Tibial nerve (tissue), 4 donors: Measurements from ENCODE around the gene FBXL7. TPM values are rescaled to one million over a fixed set of nuclear protein-coding genes. Genes with fewer than 3 reads are reported as not detected.

Experiments used
- DNase-seq, 2 donors: peaks; one replicate each; pipeline ENCODE4 v3.0.0-alpha.2; 2019; ENCODE audit warnings: low spot score in 2 of 2
- H3K27ac ChIP-seq, 4 donors: fragments of 200-600 bp; sonication (generic) in 3 of 4; one replicate each; pipeline ENCODE4 v1.5.1; 2017 to 2019; ENCODE audit warnings: mild to moderate bottlenecking in 1 of 4
- H3K27me3 ChIP-seq, 2 donors: fragments of 200-600 bp; sonication (generic) in 1 of 2; one replicate each; pipeline versions ENCODE4 v1.5.1 to v1.6.0; 2017 to 2019
- H3K36me3 ChIP-seq, 3 donors: fragments of 200-600 bp; sonication (generic); one replicate each; pipeline ENCODE4 v1.5.1; 2018 to 2019
- H3K4me1 ChIP-seq, 4 donors: fragments of 200-600 bp; sonication (generic) in 3 of 4; one replicate each; pipeline ENCODE4 v1.5.1; 2017 to 2019
- H3K4me3 ChIP-seq, 4 donors: fragments of 200-600 bp; sonication (generic) in 3 of 4; one replicate each; pipeline ENCODE4 v1.5.1; 2017 to 2019; ENCODE audit warnings: mild to moderate bottlenecking in 1 of 4, moderate library complexity in 1 of 4
- H3K9me3 ChIP-seq, 4 donors: fragments of 200-600 bp; sonication (generic) in 3 of 4; one replicate each; pipeline ENCODE4 v1.5.1; 2017 to 2019
- EP300 ChIP-seq, 2 donors: sonication (generic); formaldehyde crosslinking; IDR thresholded peaks; one replicate each; pipeline ENCODE4 v1.6.1; 2017; ENCODE audit warnings: antibody characterized with exemption in 2 of 2, mild to moderate bottlenecking in 1 of 2
- POLR2A ChIP-seq, 2 donors: fragments of 450-650 bp; IDR thresholded peaks; one replicate each; pipeline ENCODE4 v1.6.1; 2017; ENCODE audit warnings: antibody characterized with exemption in 2 of 2, mild to moderate bottlenecking in 2 of 2, moderate library complexity in 2 of 2
- WGBS, 2 donors: methylation state at CpG; one replicate each; pipeline ENCODE4 v1.1.5; 2018; 5-methylcytosine and 5-hydroxymethylcytosine counted together
- total RNA-seq, 4 donors: library from RNA; depleted of rRNA; stranded (reverse); fragments of >200 nt; gene quantifications; one replicate each; pipeline ENCODE4 v1.1.0, GENCODE V29; 2016
- TF ChIP-seq, protein P1 (sequence below), 5 experiments: fragments of 200-600 bp in 3 of 5; fragments of 450-650 bp in 2 of 5; sonication (generic) in 3 of 5; IDR thresholded peaks; one replicate each; pipeline ENCODE4 v1.5.1; 2016 to 2019; ENCODE audit warnings: antibody characterized with exemption in 5 of 5, mild to moderate bottlenecking in 3 of 5, moderate library complexity in 2 of 5

Gene FBXL7
- total RNA-seq, 4 donors from 2014 or later, result 33.6 to 54.5 (median 40.9) TPM

DNA sequence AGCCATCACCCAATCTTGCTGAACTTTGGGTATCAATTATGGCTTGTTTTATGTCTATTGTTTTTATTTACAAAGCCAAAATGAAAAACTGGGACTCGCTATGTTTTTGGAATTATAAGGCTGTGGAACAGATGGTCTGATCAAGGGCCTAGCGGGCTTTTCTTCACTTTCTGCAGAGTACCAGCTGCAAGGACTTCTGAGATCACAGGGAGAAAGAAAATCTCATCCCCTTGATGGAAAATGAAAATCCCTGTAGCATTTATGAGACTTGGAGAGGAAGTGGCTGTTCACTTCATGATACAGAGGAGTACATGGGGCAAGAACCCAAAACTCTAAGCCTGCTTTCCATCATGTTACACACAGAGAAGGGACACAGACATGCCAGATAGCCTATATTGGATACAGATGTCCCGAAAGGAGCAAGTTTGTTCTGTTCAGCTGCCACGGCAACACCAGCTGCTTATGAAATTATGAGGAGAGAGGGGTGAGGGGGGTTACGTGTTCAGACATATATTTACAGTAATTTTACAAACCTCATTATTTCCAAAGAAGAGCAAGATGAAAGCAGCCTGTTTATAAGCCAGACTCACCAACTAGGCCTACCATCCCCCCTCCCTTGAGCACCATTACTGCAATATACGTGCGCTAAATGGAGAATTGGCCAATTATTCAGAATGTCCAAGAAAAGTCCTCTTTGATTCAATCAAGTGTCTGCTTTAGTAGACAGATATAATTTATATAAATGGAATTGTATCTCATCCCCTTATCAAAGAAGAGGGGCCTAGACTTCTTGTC lies 459.6 kb downstream of the FBXL7 start:
- no peak overlapping the region for H3K27ac ChIP-seq
- TF ChIP-seq, protein P1, sequence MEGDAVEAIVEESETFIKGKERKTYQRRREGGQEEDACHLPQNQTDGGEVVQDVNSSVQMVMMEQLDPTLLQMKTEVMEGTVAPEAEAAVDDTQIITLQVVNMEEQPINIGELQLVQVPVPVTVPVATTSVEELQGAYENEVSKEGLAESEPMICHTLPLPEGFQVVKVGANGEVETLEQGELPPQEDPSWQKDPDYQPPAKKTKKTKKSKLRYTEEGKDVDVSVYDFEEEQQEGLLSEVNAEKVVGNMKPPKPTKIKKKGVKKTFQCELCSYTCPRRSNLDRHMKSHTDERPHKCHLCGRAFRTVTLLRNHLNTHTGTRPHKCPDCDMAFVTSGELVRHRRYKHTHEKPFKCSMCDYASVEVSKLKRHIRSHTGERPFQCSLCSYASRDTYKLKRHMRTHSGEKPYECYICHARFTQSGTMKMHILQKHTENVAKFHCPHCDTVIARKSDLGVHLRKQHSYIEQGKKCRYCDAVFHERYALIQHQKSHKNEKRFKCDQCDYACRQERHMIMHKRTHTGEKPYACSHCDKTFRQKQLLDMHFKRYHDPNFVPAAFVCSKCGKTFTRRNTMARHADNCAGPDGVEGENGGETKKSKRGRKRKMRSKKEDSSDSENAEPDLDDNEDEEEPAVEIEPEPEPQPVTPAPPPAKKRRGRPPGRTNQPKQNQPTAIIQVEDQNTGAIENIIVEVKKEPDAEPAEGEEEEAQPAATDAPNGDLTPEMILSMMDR (IDR thresholded peaks at IDR 0.05), result no peak
- TF ChIP-seq POLR2A (IDR thresholded peaks at IDR 0.05) (no peak), EP300 (IDR thresholded peaks at IDR 0.05) (no peak)
- DNase-seq, result no peak
- H3K27me3 ChIP-seq, result no peaks in the 10 kb centered on the region
- no peaks in the 10 kb centered on the region for H3K4me1 ChIP-seq
- no peaks in the 10 kb centered on the region for H3K9me3 ChIP-seq
- no peaks in the 10 kb centered on the region for H3K36me3 ChIP-seq
- no peak overlapping the region for H3K4me3 ChIP-seq
- 65 to 69% methylated on average over 7 of the region's 7 CpGs for WGBS, 2 donors

DNA sequence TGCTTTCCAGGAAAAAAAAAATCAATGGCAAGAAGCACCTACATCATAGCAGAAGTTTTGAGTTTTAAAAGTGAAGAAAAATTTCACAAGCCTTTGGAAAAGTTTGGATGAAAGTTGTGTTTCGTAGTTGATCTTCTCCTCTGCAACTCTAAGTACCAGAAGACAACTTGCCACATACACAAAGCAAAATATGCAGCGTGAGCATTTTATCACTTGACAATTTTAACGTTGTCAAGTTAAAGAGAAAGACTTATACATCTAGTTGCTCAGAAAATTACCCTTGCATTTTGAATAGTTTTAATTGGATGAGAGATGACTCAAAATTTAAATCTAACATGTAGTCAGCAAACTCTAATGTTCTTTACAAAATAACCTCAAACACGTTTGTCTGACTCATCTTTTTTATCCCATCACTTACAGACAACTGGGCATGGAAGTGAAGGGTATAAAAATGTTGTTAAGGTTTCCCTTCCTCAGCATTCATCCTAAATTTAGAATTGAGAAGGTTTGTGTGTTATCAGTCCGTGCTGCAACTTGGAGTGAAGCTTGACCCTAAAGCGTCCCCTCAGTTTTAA lies 466.2 kb downstream of the FBXL7 start:
- TF ChIP-seq EP300 (IDR thresholded peaks at IDR 0.05), result no peak
- TF ChIP-seq POLR2A (IDR thresholded peaks at IDR 0.05), result no peak
- TF ChIP-seq, protein P1 (IDR thresholded peaks at IDR 0.05), result no peak
- Histone ChIP-seq H3K9me3 (no peaks in the 10 kb centered on the region), H3K4me3 (no peak overlapping the region), H3K27me3 (no peaks in the 10 kb centered on the region), H3K4me1 (no peaks in the 10 kb centered on the region), H3K36me3 (no peaks in the 10 kb centered on the region), H3K27ac (no peak overlapping the region)
- WGBS, 2 donors, result 61 to 65% methylated on average over 6 of the region's 6 CpGs
- no peak for DNase-seq

DNA sequence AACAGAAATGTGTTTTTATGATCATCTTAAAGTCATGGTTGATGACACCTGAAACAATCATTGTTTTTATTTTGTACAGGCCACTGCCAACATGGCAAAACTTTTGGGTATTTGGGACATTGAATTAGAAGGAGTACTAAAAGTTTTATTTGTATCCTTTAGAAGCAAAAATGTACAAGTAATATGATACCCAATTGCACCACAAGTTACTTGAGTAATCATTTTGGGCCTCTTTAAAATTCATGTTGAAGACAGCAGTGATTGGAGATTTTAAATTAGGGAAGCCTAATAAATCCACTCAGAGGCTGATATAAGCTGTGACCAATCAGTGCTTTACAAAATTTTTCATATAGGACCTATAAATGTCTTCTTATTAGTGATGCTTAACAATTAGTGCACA lies 466.7 kb downstream of the FBXL7 start:
- no peaks in the 10 kb centered on the region for H3K9me3 ChIP-seq
- H3K36me3 ChIP-seq, result no peaks in the 10 kb centered on the region
- no peak for TF ChIP-seq EP300 (IDR thresholded peaks at IDR 0.05)
- no peak overlapping the region for H3K27ac ChIP-seq
- no peaks in the 10 kb centered on the region for H3K27me3 ChIP-seq
- H3K4me3 ChIP-seq, result no peak overlapping the region
- no peaks in the 10 kb centered on the region for H3K4me1 ChIP-seq
- DNase-seq, result no peak

DNA sequence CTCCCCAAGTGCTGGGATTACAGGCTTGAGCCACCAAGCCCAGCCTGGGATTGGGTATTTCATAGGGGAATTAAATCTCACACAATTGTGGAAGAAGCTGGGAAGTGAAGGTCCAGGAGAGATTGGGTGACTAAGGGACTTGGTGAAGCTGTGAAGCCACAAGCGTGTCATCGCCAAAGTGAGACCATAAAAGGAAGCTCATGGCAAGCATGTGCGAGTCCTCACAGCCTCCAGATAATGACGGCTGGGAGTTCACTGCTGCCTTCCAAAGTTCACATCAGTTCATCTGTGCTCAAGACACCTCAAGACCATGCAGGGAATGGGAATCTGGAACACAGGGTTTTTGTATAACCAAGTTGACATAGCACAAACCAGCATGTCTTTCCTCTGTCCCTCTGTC lies 469.0 kb downstream of the FBXL7 start:
- H3K4me3 ChIP-seq, result no peak overlapping the region
- H3K9me3 ChIP-seq, result no peaks in the 10 kb centered on the region
- DNase-seq, result no peak
- no peak overlapping the region for H3K27ac ChIP-seq
- H3K27me3 ChIP-seq, result no peaks in the 10 kb centered on the region
- whole genome bisulfite sequencing, 2 donors, result 79 to 85% methylated on average over 4 of the region's 4 CpGs
- H3K36me3 ChIP-seq, result no peaks in the 10 kb centered on the region
- TF ChIP-seq EP300 (IDR thresholded peaks at IDR 0.05), result no peak
- TF ChIP-seq, protein P1 (IDR thresholded peaks at IDR 0.05), result no peak
- TF ChIP-seq POLR2A (IDR thresholded peaks at IDR 0.05), result no peak
- no peaks in the 10 kb centered on the region for H3K4me1 ChIP-seq

DNA sequence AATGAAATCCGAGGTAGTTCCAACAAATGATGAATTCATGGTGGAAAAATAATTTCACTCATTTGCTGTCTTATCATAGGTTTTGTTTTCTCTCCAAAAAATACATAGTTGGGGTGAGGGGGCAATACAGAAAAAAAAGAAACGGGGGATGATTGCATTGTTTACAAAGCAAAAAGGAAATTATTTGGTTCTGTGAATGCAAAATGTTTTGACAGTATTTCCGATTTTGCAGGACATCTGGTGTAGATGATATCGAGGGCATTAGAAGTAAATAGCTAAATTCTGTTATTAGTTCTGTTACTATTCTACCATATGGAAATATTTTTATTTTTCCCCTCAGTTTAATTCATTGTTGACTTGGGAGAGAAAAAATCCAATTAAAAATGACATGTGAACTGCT lies 477.9 kb downstream of the FBXL7 start:
- Histone ChIP-seq H3K36me3 (no peaks in the 10 kb centered on the region), H3K4me1 (no peaks in the 10 kb centered on the region), H3K9me3 (peaks cover 0 to 4% (median 0%) of the 10 kb centered on the region in 4 donors), H3K27me3 (no peaks in the 10 kb centered on the region), H3K27ac (no peak overlapping the region), H3K4me3 (no peak overlapping the region)
- WGBS, 2 donors, result 50 to 60% methylated on average over 4 of the region's 4 CpGs
- no peak for TF ChIP-seq POLR2A (IDR thresholded peaks at IDR 0.05)
- TF ChIP-seq, protein P1 (IDR thresholded peaks at IDR 0.05), result no peak
- no peak for TF ChIP-seq EP300 (IDR thresholded peaks at IDR 0.05)
- no peak for DNase-seq
